Activated T-cell treated with anti-CD3 and anti-CD28 coated beads for 48 hours (primary cell): ENCODE data around the gene DSCAML1.
A peak's percentile ranks its signal among the peaks of the same experiment; 100 is the strongest.

Experiments
- DNase-seq: peaks from one replicate; pipeline ENCODE4 v3.0.0-alpha.2; 2020; ENCODE audit warnings: low read depth

DSCAML1 gene, protein sequence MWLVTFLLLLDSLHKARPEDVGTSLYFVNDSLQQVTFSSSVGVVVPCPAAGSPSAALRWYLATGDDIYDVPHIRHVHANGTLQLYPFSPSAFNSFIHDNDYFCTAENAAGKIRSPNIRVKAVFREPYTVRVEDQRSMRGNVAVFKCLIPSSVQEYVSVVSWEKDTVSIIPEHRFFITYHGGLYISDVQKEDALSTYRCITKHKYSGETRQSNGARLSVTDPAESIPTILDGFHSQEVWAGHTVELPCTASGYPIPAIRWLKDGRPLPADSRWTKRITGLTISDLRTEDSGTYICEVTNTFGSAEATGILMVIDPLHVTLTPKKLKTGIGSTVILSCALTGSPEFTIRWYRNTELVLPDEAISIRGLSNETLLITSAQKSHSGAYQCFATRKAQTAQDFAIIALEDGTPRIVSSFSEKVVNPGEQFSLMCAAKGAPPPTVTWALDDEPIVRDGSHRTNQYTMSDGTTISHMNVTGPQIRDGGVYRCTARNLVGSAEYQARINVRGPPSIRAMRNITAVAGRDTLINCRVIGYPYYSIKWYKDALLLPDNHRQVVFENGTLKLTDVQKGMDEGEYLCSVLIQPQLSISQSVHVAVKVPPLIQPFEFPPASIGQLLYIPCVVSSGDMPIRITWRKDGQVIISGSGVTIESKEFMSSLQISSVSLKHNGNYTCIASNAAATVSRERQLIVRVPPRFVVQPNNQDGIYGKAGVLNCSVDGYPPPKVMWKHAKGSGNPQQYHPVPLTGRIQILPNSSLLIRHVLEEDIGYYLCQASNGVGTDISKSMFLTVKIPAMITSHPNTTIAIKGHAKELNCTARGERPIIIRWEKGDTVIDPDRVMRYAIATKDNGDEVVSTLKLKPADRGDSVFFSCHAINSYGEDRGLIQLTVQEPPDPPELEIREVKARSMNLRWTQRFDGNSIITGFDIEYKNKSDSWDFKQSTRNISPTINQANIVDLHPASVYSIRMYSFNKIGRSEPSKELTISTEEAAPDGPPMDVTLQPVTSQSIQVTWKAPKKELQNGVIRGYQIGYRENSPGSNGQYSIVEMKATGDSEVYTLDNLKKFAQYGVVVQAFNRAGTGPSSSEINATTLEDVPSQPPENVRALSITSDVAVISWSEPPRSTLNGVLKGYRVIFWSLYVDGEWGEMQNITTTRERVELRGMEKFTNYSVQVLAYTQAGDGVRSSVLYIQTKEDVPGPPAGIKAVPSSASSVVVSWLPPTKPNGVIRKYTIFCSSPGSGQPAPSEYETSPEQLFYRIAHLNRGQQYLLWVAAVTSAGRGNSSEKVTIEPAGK (N-terminal part only)

DNA sequence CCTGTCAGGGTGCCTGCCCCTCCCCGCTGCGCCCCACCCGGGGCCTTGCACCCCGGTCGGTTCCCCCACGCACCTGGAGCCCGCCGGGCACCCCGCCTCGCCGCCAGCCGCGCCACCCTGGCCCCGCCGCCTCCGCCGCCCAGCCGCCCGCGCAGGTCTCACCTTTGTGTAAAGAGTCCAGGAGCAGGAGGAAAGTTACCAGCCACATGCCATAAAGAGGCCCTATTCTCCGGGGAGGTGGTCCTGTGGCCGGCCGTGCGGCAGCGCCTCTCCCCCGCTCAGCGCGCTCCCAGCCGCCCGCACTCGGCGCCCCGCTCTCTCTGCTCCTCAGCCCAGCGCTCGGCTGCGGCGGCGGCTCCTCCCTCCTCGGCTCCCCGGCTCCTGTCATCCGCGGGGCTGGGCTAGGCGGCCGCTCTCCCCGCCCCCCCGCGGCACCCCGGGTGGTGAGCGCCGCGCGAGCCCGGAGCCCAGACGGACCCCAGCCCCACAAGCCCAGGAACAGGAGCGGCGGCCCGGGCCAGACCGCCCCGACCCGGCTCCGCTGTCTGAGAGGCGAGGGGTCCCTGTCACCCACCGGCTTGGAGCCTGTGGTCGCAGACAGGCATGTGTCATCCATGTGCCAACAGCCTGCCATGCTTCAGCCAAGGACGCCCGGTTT lies at the start of gene DSCAML1:
Gene DSCAML1 (minus strand): TSS at position 345 of the 658 bp plus-strand sequence. CDS start 137 bp downstream, at position 208.
- DNase-seq, result peak; percentile 40

DNA sequence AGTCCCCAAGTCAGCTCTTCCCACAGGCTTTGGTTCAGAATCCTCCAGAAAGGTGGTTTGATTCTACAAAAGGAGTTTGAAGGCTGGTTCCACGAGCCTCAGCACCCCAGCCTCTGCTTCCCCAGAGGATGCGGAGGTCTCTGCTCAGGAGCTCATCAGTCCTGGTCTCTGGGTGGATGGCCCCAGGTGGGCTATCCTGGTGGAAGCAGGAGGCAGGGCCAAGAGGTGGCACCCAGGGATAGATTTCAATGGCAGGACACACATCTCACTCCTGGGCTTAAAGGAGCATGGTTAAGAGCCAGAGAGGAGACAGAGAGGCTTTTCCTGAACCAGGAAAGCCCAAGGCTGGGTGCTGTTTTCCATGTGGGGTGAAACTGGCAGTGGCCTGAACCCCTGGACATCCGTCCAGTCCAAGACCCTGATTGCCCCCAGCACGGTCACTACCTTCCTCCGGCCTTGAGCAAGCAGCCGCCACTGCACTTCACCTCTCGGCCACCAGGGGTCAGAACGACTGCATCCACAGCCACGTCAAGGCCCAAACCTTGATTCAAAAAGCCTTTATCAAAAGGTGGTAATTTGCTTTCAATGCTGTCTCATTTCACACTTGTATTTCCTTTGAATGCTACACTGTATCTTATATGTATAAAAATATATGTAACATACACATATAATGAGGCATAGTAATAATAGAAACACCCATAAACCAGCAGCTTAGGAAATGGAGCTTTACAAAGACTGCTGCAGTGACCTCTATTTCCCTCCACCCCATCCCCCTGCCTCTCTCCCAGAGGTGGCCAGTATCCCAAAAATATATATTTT lies 46.9 kb upstream of the DSCAML1 start:
- peak; percentile 75 for DNase-seq

- DNase-seq, result no peak
These were observed 45.3 kb upstream of the DSCAML1 start for GRCh38 chr11:117842131-117842941.

DNA sequence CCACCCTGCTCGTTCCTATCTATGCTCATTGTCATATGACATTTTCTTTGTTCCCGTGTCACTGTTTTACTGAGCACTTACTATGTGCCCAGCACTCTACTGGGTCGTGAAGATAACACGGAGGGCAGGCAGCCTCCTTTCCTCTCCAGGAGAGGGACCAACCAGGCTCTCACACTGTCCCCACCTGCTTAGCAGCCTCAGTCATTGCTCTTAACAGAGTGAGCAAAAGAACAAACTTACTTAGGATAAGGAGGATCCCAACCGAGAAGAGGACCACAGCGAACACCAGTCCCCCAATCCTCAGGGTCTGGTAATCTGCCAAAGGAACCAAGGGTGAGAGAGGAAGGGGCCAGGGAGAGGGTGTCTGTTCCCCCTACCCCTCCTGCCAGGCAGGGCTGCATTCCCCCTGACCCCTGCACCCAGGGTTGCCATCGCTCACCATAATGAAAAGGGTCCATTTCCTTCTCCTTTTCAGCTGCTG lies 44.6 kb upstream of the DSCAML1 start:
- DNase-seq, result no peak

- DNase-seq, result no peak
These were observed 44.0 kb upstream of the DSCAML1 start for GRCh38 chr11:117840881-117841550.

DNA sequence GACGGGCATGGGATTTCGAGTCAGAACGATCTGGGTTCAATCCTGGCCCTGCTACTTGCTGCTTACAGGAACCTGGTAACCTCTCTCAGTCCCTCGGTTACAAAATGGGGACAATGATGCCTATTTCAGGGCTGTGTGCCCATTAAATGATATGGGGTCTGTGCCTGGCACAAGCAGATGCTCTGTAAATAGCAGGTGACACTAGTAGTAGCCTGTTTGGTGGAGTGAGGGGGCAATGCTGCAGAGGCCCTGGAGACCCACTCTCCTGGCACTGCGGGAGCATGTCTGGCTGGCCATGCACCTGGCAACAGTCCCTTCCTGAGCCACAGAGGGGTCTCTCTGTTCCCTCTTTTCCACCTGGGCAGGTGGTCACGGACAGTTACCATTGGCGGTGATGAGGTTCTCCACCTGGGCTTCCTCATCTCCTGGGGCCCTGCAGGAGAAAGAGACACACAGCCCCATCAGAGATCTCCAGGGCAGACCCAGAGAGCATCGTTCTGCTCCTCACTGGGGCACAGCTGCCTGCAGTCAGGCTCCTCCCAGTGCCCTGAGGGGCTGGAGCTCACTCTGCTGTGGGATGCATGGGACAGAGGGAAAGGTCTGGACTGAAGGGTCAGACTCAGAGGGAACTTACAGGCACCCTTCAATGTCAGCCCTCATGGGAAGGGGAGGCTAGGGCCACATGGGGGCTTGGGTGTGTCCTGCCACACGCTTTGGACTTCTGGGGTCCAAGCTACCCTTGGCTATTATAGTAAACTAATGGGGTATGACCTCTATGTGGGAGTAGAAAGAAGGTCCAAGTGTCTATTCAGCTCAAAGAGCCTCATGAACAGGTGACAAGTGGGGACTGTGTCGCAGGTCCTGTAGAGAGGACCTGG lies 43.2 kb upstream of the DSCAML1 start:
- DNase-seq, result no peak

- DNase-seq, result no peak
These were observed 42.4 kb upstream of the DSCAML1 start for GRCh38 chr11:117839380-117839881.

DNA sequence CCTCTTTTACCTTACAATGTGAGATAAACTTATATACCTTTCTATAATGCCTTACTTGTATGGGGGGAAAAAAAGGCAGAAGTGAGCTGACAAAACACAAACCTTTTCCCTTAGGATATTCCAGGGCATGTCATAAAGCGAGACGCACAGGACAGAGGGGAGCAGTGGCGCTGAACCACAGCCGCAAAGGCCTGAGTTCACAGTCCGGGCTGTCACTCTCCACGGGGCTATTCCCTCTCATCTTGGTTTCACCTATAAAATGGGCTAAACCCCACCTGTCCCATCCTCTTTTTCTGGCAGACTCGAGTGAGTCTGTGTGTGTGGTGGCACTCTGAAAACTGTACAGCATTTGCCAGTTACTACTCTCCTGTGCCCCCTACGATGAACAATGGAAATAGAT lies 41.9 kb upstream of the DSCAML1 start:
- no peak for DNase-seq

- DNase-seq, result no peak
These were observed 40.8 kb upstream of the DSCAML1 start for GRCh38 chr11:117837791-117838190.

DNA sequence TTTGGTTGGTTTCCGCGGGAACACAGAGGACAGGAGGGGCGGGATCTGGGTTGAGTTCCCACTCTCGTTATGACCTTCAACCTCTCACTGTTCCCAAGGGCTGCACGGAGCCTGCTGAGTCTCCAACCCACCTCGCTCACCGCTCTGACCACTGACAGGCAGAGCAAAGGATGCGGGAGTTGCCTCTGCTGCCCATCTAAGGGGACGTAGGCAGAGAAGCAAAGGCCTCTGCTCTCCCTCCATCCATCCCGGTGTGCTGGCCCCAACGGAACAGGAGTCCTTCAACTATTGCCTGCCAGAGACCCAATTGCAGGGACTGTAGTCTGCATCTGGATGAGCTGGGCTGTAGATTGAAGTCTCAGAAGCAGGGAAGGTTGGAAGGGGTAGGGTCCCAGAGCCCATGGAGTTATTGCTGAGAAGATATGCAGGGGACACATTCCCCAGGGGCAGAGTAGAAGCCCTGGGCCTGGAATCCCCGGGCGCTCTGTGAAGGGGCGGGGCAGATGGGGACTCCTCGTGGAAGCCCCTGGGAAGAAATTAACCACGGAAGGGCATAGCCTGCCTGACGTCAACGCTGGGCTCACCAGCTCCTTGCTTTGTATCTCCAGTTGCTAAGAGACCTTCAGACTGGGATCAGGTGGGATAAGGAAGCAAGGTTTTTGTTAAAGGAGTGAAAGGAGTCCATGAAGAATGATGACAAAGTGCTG lies 40.2 kb upstream of the DSCAML1 start:
- no peak for DNase-seq

GRCh38 chr11:117836077-117836960 lies 39.3 kb upstream of the DSCAML1 start:
- DNase-seq, result no peak

- DNase-seq, result no peak
These were observed 38.6 kb upstream of the DSCAML1 start for GRCh38 chr11:117835576-117835975.

DNA sequence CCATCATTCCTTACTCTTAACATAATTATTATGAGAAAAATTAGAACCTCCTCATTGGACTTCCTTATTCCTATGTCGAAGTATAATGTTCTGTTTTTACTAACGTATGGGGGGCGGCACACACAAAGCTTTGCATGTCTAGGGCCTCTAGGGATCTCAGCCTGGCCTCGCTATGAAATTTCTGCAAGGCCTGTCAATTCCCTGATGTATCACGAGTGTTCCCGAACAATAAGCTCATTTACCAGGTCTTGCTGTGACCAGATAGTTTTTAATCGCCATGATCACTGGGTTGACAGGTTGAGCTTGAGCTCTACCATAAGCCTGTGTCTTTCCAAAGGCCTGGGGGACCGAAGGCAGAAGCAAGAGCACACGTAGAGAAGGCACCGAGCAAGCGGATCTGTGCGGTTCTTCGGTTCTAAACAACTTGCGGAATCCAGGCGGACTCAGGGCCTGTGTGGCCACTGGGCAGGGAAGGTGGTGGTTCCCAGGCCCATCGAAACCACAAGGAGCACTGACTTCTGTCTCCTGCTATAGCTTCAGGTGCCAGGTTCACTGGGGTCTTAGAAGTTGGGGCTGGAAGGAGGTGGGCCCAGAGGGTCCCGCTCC lies 37.9 kb upstream of the DSCAML1 start:
- no peak for DNase-seq

DNA sequence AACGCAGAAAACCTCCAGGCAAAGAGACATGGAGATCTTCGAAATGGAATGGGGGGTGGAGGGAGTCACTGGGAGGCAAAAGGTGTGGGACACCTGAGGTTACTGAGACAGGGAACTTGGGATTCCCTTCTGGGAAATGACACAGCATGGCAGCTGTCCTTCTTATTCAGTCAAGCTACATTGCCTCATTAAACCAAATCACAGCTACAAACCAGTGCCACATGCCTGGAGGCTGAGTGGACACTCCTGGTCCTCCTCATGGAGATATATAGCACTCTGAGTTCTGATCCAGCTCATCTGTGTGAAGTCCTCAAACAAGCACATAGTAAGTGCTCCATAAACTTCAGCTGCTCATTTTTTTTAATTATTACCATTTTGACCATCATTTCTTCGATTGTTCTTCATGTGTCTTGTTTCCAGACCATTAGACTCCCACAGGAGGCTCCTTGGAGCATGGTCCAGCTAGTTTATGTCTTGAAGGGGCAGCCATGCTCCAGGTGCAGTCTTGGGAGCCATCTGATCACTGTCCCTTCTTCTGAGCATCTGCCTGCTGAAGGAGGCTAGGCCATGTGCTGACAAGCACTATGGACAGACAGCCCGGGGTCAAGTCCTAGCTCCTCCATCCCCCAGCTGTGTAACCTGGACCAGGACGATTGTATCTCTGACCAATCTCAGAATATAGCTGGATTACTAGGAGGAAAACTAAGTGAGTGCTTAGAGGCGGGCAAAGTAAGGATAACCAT lies 37.2 kb upstream of the DSCAML1 start:
- DNase-seq, result no peak

DNA sequence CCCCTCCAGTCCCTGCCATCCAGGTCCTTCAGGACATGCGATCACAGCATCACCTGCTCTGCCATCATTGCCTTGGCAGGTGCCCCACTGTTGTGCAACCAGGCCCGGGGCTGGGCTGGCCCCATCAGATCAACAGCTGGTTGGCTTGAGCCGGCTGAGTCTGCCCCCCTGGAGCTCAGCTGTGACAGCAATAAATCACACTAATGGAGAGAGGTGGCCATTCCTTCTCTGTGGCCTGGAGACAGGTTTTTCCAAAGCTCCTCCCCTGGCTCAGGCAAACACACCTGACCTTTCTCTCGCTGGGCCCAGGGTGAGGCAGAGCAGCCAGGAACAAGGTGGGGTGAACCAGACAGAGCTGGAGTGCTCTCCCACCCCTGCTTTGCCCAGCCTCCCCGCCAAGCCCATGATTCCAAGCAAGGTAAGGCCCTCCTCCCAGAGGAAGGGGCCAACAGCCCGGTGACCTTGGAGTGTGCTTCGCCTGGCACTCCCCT lies 36.4 kb upstream of the DSCAML1 start:
- no peak for DNase-seq
